GM18907 (cell line): ENCODE measurements around the gene C3orf22.

Experiments
- ATAC-seq: cut with Tn5 transposase; IDR thresholded peaks from one replicate; pipeline ENCODE4 v1.9.1; 2021; ENCODE audit warnings: mild to moderate bottlenecking, moderate library complexity; ENCODE audit not compliant: unreplicated experiment

C3orf22 gene

DNA sequence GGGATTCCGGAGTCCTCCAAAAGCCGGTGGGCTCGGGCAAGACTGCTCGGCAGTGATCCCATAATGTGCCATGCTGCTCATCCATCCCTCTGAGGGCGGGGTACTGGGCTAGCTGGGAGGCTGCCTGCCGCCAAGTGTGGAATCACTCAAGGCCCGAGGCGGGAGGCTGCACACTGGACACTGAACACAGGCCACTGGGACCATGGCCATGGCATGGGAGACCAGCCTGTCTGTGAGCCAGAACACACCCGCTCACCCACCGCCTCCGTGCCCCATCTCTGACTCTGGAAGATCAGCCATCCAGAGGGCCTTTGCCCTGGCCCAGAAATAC, 1.4 kb downstream of the C3orf22 start:
- no peak for ATAC-seq

DNA sequence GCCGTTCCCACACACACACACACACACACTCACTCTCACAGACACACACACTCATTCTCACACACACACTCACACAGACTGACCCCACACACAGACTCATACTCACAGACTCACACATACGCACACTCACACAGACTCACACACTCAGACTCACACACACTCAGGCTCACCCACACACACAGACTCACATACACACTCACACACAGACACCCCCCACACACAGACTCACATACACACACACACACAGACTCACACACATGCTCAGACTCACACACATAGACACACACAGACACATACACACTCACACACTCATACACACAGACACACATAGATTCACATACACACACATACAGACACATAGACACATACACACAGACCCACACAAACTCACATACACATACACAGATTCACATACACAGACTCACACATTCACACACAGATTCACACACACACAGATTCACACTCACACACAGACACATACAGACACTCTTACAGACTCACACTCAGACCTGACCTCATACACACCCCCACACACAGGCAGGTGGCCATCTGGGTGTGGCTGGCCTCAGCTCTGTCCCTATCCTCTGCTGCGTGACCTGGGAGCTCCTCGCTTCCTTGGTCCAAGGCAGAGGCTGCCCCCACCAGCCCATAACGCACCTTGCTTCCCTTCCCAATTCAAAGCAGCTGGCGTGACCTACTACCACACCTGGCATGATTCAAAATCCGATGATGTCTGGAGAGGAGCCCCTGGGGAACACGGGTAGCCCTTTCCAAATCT, 1.9 kb downstream of the C3orf22 start:
- ATAC-seq: no peak

DNA sequence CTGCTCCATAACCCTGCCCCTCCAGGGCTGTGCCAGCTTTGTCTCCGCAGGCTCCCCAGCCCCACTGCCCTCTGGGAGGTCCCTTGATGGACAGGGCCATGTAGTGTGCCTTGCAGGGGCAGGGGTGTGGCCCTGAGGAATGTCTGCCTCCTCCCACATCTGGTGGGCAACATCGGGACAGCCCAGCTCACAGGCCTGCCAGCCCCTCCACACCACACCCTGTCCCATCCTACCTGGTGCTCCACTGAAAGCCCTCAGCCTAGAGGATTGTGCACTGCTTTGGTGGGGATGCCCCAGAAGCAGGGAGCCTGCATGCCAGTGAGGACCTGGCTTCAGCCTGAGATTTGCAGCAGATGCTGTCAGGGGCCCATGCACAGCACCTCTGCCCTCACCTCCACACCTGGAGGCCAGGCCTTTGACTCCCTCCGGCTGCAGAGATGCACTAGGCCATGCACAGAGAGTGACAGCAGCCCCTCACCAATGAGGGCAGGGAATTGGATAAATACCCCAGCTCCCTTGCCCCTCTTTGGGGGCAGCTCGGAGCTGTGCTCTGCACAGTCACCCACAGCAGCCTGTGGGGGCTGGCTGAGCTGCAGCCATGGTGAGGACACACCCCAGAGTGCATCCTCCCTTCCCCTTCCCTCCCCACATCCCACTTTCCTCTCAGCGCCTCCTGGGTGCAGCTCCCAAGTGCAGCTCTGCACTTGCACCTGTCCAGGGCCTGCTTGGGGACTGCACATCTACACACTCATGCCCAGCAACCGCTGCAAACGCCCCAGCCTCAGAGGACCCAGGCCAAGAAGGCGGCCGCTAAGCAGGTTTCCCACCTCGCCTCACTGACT, 2.7 kb downstream of the C3orf22 start:
- ATAC-seq: no peak

DNA sequence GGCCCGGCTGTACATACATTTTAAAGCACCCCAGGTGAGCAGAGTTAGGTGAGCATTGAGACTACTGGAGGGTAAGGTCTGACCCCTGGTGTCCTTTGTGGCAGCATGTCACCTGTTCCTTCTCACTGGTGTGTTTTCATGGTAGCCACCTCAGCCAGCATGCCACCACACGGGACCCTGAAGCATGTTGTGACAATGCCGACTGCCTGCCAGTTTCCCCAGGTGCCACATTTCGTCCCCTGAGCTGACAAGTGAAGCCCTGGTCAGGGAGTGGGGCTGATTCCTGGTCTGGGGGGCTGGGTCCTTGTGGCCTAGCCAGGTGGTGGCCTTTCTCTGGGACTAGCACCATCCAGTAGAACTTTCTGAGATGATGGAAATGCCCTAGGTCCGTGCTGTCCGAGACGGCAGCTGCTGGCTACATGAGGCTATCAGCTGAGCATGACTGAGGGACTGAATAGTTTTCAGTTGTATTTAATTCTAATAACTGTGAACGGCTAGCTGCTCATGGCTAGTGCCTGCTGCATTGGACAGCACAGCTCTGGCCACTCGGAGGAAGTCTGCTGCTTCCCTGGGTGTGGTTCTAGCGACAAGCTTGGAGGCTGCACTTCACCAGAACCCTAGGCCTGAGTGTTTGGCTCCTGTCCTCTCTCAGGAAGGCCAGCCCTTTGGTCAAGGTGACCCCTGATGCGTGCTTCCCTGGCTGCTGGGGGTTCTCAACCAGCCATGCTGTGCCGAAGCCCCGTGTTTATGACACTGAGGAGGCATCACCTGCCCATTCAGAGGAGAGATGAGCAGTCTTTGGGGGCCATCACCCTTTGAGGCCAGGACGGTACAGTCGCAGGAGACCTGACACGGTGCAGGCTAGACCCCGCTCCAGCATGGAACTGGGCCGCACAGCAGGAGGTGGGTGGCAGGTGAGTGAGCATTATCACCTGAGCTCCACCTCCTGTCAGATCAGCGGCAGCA, 3.9 kb downstream of the C3orf22 start:
- ATAC-seq: no peak

DNA sequence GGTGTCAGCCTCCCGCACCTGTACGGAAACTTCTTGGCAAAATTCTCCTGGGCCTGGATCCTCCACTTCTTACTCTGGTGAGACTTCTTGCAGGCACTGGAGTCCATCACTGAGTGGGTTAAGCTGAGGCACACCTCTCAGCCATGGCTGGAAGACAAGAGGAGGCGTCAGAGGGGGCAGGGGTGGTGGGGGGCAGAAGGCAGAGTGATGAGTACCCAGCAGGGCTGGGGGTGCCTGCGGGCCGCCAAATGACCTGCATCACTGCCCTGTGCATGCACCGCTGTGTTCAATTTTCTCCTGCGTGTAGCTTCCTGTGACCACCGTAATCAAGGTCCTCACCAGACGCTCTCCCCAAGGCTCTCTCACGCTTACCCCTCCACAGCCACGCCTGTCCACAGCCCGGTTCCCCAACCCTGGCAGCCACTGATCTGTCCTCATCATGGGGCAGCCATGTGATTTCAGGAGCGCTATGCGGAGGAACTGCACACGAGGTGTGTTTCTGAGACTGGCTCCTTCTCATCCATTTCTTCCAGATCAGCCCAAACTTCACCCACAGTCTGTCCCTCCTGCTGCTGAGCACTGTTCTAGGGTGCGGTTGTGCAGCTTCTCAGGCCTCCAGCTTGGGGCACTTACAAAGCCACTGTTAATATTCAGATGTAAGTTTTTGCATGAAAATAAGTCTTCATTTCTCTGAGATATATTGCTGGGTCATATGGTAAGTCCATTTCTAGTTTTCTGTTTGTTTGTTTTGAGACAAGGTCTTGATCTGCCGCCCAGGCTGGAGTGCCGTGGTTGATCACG, 5.2 kb downstream of the C3orf22 start:
- no peak for ATAC-seq

DNA sequence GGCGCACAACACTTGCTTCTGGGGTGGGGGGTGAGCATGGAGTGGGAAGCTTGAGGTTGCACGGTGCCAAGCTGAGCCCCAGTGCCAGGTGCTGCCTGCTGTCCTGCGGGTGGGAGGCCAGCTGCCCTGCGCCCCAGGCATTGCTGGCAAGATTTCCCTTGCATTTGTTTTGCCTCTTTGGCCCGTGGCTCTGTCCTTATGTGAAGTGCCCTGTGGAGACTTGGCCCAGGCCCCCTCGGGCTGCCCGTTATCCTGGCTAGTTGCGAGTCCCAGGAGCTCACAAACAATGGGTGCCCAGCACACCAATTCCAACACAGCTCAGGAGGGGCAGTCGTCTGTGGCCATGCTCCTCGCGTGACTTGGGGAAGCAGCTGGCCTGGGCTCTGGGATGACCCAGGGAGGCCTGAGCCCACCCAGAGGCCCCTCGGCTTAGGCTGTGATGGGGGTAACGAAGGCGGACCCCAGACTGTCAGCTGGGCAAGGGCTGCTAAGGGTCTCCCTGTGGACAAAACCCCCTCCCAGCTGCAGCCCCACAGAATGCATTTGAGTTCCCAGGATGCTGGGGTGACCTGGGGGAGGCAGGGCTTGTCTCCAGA, 5.9 kb downstream of the C3orf22 start:
- no peak for ATAC-seq

DNA sequence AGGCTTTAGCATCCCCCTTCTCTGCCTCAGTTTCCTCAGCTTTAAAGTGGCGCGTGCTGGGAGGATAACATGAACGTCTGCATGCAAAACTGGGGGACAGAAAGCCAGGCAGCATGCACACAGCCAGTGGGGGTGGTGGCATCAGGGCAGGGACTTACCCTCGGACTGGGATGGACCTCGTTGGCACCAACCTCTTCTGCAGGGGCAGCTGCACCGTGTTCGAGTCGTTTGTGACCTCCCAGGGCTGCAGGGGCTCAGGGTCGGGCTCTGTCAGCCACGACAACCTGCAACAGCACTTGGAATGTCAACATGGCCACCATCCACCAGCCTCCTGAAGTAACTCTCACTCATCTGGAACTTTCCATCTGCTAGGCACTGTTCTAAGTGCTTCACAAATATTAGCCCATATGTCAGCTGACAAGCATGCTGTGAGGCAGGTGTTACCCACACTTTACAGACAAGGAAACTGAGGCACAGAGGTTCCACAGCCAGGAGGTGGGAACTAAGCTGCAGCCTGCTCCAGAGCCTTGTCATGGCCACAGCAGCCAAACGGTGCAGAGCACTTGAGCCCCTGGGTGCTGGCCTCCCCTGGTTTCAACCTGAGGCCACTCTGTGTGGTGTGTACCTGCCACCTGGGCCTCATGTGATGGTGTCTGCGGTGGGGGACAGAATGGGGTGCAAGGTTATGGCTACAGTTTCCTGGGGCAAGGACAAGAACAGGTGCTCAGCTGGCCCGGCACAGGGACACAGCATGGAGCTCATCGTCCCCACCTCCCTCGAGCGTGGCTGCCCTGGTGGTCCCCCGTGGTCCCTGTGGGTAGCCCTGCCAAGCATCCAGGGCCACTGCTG, 6.7 kb downstream of the C3orf22 start:
- ATAC-seq: no peak

DNA sequence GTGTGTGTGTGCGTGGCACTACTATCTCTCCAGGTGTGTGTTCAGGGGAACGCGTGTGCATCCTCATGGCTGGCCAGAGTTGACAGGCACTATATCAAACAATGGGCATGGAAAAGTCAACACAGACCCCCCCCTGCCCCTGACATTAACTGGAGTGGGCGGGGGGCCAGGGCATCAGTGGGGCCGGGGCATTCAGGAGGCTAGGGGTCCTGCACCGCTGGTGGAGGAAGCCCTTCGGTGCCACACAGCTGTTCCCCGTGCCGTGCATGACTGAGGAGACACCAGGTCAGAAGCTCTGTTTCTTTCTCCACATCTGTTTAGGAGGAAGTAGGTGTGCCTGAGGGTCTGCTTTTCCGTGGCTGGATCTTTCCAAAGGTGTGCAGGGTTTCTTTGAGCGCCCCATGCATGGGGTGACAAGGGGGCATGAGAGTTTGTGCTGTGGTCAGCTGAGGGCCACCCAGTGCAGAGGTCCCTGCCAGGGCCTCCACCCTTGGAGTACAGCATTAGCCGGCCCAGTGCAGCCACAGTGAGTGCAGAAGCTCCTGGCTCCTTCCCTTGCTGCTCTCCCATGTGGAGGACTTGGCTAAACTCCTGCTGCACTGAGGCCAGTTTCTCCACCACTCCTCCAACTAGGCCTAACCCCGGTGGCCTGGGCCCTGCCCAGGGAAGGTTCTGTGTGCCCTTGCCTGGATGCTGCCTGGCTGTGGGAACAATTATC, 7.5 kb downstream of the C3orf22 start:
- no peak for ATAC-seq

DNA sequence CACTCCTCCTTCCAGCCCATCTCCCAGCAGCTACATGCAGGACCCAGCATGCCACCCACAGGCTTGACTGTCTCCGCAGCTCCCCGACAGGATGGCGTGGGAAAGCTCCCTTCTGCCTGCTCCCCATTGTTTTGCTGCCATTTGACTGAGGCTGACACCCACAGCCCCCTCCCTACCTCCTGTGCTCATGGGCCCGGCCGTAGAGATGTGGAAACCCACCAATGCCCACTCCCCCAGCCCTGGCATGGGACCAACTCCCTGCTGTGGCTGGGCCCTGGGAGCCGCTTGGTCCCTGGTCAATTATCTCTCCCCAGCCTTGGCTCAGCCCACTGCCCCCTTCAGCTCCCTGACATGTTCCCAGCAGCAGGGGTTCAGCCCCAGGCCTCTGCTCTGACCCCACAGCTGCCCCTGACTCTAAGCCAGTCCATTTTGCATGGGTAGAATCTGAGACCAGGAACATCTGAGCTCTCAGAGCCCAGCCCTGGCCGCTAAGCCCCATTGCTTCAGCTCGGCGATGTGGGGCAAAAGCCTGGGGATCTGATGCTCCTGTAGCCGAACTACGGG, 8.2 kb downstream of the C3orf22 start:
- no peak for ATAC-seq

DNA sequence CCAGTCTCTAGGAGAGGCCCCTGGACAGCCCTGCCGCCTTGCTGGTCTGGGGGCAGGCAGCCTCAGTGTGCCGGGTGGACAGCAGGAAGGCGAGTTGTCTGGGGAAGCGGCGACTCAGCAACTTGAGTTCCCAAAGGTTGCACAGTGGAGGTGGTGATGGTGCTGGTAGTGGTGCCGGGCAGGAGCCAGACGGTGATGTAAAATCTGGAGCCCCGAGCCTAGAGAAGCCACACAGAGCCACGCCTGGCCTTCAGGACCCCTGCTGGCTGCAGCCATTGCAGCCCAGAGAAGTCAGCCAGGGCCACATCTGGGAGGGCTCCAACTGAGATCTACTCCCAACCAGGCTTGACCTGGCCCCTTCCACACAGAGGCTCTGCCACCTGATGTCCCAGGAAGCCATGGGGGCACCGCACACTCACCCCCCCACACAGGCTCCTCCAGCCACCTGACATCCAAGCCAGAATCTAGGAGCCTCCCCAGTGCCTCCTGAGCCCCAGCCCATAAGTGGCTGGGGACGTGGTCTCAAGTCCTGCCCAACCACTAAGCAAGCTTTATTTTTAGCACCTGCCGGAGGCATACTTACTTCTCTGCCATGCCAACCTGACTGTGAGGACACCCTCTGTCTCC, 8.8 kb downstream of the C3orf22 start:
- no peak for ATAC-seq

DNA sequence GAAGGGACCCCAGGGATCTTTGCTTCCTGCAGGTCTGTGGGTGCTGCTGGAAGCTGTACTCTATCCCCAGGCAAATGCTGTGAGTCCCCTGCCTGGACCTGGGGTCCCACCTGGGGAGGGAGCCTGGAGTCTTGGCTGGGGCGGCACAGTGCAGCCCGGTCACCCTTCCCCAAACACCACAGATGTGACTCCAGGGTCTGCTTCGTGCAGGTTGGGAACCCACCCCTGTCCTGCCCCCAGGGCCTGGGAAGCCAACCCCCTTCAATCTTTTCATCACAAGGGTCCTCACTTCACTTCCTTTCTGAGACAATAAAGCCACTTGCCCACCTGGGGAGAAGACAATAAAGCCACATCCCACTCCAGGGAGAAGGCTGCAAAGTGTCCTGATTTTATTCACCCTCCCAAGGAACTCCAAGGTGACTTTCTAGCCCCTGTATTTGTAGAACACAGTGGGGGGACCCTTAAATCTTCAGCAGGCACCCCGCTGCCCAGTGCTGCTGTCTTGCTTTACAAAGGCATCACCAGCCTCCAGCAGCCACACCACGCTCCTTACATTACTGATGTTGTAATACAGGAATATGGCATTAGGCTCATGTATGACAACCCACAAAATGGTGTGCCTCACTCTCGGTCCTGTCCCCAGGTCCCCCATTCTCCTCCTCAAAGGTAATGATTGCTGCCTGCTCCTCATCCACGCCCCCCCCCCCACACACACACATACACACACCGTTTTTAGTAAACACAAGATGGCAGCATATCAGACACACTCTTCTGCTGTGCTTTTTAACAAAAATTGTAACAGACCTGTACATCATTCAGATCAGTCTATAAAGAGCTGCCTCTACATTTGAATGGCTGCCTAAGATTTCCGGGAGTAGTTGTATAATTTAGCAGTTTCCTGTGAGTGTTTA, 9.9 kb downstream of the C3orf22 start:
- no peak for ATAC-seq

DNA sequence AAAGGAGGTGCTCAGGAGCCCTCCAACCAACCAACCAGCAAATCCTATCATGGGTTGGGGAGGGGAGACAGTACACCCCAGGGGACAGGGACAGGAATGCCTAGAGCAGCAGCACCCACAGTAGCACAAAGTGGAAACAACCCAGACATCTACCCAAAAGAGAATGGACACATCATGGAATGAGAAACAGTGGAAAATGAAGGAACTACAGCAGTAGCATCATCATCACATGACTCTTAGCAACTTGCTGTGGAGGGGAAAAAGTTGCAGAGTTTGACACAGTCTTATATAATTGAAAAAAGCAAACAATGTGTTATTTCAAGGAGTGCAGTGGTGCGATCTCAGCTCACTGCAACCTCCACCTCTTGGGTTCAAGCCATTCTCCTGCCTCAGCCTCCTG, 11.0 kb downstream of the C3orf22 start:
- no peak for ATAC-seq

DNA sequence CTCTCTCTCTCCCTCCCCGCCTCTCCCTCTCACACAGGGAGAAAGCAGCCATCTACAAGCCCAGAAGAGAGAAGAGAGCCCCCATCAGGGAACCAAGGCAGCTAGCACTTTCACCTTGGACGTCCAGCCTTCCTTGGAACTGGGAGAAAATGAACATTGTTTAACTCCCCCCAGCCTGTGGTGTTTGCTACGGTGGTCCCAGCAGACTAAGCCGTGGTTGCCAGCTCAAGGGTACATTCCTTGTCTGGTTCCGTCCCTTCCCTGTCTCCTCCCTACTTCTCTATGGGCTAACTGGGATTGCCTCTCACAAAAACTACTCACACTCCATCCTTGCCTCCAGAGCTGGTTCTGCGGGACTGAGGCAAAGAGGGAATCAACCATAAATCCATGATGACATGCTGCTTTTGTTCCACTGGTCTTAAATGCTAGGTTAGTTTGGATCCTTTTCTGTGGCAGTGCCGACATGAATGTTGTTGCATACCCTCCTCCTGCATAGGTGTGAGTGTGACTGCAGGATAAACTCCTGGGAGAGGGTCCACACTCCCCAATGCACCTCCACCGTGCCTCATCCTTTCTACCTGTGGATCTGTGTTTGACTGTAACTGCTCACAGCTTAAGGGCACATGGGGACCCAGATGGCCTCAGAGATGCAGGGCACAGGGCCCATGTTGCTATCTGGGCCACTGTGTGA, 12.0 kb downstream of the C3orf22 start:
- ATAC-seq: no peak

DNA sequence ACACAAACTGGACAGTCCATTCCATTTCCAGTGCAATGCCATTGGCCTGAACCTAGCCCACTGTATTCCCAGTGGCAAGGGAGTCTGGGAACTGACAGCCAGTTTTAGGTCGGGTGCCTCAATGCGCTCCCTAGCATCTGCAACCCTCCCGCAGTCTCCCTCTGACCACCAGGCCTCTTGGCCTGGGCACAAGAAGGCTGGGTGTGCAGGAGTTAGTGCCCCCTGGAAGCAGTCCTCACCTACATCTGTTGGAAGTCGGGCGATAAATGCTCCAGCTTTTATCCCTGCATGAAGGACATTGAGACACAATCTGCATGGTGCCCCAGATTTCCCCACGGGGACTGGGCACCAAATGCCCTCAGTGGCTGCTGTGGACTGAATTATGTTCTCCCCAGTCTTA, 12.7 kb downstream of the C3orf22 start:
- no peak for ATAC-seq

DNA sequence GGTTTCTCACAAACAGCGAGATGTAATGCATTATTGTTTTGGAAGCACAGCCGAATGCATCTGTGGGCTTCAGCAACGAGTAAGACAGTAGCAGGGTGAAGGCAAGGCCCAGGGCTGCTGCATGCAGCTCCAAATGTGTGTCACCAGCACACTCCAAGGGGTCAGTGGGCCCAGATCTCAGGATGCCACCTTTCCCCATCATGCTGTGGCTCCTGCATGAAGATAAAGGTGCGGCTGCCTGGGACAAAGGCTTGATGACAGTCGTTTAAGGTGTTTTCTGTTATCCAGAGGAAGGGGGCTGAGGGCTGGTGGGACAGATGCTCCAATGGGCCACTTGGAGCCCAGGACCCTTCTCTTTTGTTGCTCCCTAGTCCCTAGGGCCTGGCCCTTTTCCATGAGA, 13.2 kb downstream of the C3orf22 start:
- ATAC-seq: no peak
